H54 (cell line): ENCODE data around the gene SMAD7.
"Not testable (repeated sequence)": the region's sequence is repeated elsewhere in the genome, so short reads cannot be mapped to it uniquely, and the experiment has no call there.

ENCODE experiments used
- DNase-seq: peaks from one replicate; pipeline ENCODE4 v3.0.0; 2011; ENCODE audit warnings: low spot score, mixed read lengths; ENCODE audit not compliant: insufficient read length
- FAIRE-seq: peaks from 3 replicates; lab custom pipeline; 2011; peaks lifted over from hg19 to GRCh38; lab: Jason Lieb, UNC
- POLR2A ChIP-seq: IDR thresholded peaks from 2 replicates; pipeline ENCODE4 v1.6.1; 2011; ENCODE audit warnings: low read depth, mild to moderate bottlenecking, low read length

The SMAD7 gene

GRCh38 chr18:48872234-48873145 lies 78.3 kb downstream of the SMAD7 start:
- FAIRE-seq (no peak), DNase-seq (peak; percentile 30)
- no peak for TF ChIP-seq POLR2A

- TF ChIP-seq POLR2A = no peak
- no peak for DNase-seq
- no peak for FAIRE-seq
Measured at GRCh38 chr18:48871391-48872166, 79.2 kb downstream of the SMAD7 start.

- FAIRE-seq, DNase-seq: not testable (repeated sequence)
Measured at GRCh38 chr18:48870926-48871325, 79.8 kb downstream of the SMAD7 start.
